Astrocyte (in vitro differentiated cells and primary cell): ENCODE data around the gene KCTD18. TPM values are rescaled to one million over a fixed set of nuclear protein-coding genes. Genes with fewer than 3 reads are reported as not detected.
A peak's percentile ranks its signal among the peaks of the same experiment; 100 is the strongest.

Experiments used
- DNase-seq: peaks from one replicate; pipeline ENCODE4 v3.0.0-alpha.2; 2010; ENCODE audit warnings: low read depth
- FAIRE-seq: peaks from 2 replicates; lab custom pipeline; 2011; peaks lifted over from hg19 to GRCh38; lab: Jason Lieb, UNC
- H2AFZ ChIP-seq: 2 replicates; pipeline ENCODE4 v1.6.0; 2012; ENCODE audit warnings: low read depth, low read length, inconsistent platforms
- H3K27ac ChIP-seq: 2 replicates; pipeline ENCODE4 v1.5.1; 2011; ENCODE audit warnings: low read depth, low read length, inconsistent platforms
- H3K27me3 ChIP-seq: 2 replicates; pipeline ENCODE4 v1.6.0; 2011; ENCODE audit warnings: low read length, inconsistent platforms; ENCODE audit not compliant: insufficient read depth
- H3K36me3 ChIP-seq: 2 replicates; pipeline ENCODE4 v1.5.1; 2011; ENCODE audit warnings: low read length, inconsistent platforms; ENCODE audit not compliant: insufficient read depth
- H3K4me1 ChIP-seq: 2 replicates; pipeline ENCODE4 v1.5.1; 2011; ENCODE audit warnings: low read length, inconsistent platforms; ENCODE audit not compliant: insufficient read depth
- H3K4me2 ChIP-seq: 2 replicates; pipeline ENCODE4 v1.6.0; 2012; ENCODE audit warnings: low read length, inconsistent platforms
- H3K4me3 ChIP-seq: 2 replicates; pipeline ENCODE4 v1.5.1; 2011; ENCODE audit warnings: low read depth, mild to moderate bottlenecking, low read length, inconsistent platforms; ENCODE audit not compliant: insufficient read depth
- H3K79me2 ChIP-seq: 2 replicates; pipeline ENCODE4 v1.6.0; 2012; ENCODE audit warnings: mild to moderate bottlenecking, low read length, inconsistent platforms; ENCODE audit not compliant: insufficient read depth
- H3K9ac ChIP-seq: 2 replicates; pipeline ENCODE4 v1.6.0; 2012; ENCODE audit warnings: mild to moderate bottlenecking, low read length, inconsistent platforms
- H3K9me3 ChIP-seq: 2 replicates; pipeline ENCODE4 v1.5.1; 2012; ENCODE audit warnings: low read depth, mild to moderate bottlenecking, low read length, inconsistent platforms; ENCODE audit not compliant: insufficient read depth
- H4K20me1 ChIP-seq: 2 replicates; pipeline ENCODE4 v1.6.0; 2012; ENCODE audit warnings: low read length, inconsistent platforms; ENCODE audit not compliant: insufficient read depth
- H3K27ac Mint-ChIP-seq: one replicate; pipeline ENCODE4 v1.8.0; 2021; ENCODE audit warnings: mild to moderate bottlenecking, mixed read lengths; ENCODE audit not compliant: unreplicated experiment
- H3K27me3 Mint-ChIP-seq: one replicate; pipeline ENCODE4 v1.8.0; 2021; ENCODE audit warnings: low read depth, mixed read lengths; ENCODE audit not compliant: unreplicated experiment
- H3K36me3 Mint-ChIP-seq: one replicate; pipeline ENCODE4 v1.8.0; 2021; ENCODE audit warnings: low read depth, mixed read lengths; ENCODE audit not compliant: unreplicated experiment
- H3K4me1 Mint-ChIP-seq: one replicate; pipeline ENCODE4 v1.8.0; 2021; ENCODE audit warnings: low read depth, mixed read lengths; ENCODE audit not compliant: unreplicated experiment
- H3K4me3 Mint-ChIP-seq: one replicate; pipeline ENCODE4 v1.8.0; 2021; ENCODE audit warnings: mild to moderate bottlenecking, moderate library complexity, mixed read lengths; ENCODE audit not compliant: unreplicated experiment
- H3K9me3 Mint-ChIP-seq: one replicate; pipeline ENCODE4 v1.8.0; 2021; ENCODE audit warnings: mild to moderate bottlenecking, mixed read lengths; ENCODE audit not compliant: unreplicated experiment
- CTCF ChIP-seq: IDR thresholded peaks from 2 replicates; pipeline ENCODE4 v1.5.1; 2011; ENCODE audit warnings: low read depth, mild to moderate bottlenecking, inconsistent platforms, low read length, moderate library complexity; ENCODE audit not compliant: insufficient read depth
- EZH2 ChIP-seq: IDR thresholded peaks from 2 replicates; pipeline ENCODE4 v1.6.1; 2012; ENCODE audit warnings: mild to moderate bottlenecking, low read length, inconsistent platforms; ENCODE audit not compliant: insufficient read depth
- total RNA-seq: library from RNA; stranded (reverse); gene quantifications from 2 replicates; pipeline ENCODE4 v1.2.1, GENCODE V29; 2021

The KCTD18 gene
- total RNA-seq, 1 donor from 2014 or later = 8.2 TPM

GRCh38 chr2:200538139-200538538, 28.3 kb upstream of the KCTD18 start:
- FAIRE-seq (no peak), DNase-seq (no peak)
- no peak overlapping the region for H3K4me3 Mint-ChIP-seq
- H3K9me3 Mint-ChIP-seq = peaks cover 3% of the 10 kb centered on the region
- Histone ChIP-seq H2AFZ (no peak overlapping the region), H3K9ac (no peak overlapping the region), H3K79me2 (peaks cover 8% of the 10 kb centered on the region), H3K27ac (no peak overlapping the region), H3K4me1 (no peaks in the 10 kb centered on the region), H3K4me2 (no peak overlapping the region), H3K27me3 (no peaks in the 10 kb centered on the region), H3K9me3 (no peaks in the 10 kb centered on the region), H3K4me3 (no peak overlapping the region), H4K20me1 (no peaks in the 10 kb centered on the region), H3K36me3 (peaks cover 14% of the 10 kb centered on the region)
- no peak for TF ChIP-seq EZH2
- no peak for TF ChIP-seq CTCF
- H3K27me3 Mint-ChIP-seq = no peaks in the 10 kb centered on the region
- no peak overlapping the region for H3K27ac Mint-ChIP-seq
- peaks cover 10% of the 10 kb centered on the region for H3K36me3 Mint-ChIP-seq
- peaks cover 5% of the 10 kb centered on the region for H3K4me1 Mint-ChIP-seq

GRCh38 chr2:200534572-200534971, 24.7 kb upstream of the KCTD18 start:
- H3K4me1 ChIP-seq = no peaks in the 10 kb centered on the region
- TF ChIP-seq EZH2 = no peak
- no peak for TF ChIP-seq CTCF
- no peaks in the 10 kb centered on the region for H3K27me3 ChIP-seq
- Mint-ChIP-seq H3K4me3 (peak overlapping the region; percentile 57), H3K27ac (no peak overlapping the region), H3K36me3 (no peaks in the 10 kb centered on the region), H3K4me1 (peaks cover 5% of the 10 kb centered on the region), H3K27me3 (no peaks in the 10 kb centered on the region), H3K9me3 (no peaks in the 10 kb centered on the region)
- H3K9ac ChIP-seq = no peak overlapping the region
- H2AFZ ChIP-seq = no peak overlapping the region
- peaks cover 43% of the 10 kb centered on the region for H3K79me2 ChIP-seq
- no peak overlapping the region for H3K4me2 ChIP-seq
- no peaks in the 10 kb centered on the region for H3K9me3 ChIP-seq
- no peak for FAIRE-seq
- no peak overlapping the region for H3K4me3 ChIP-seq
- no peak overlapping the region for H3K27ac ChIP-seq
- no peak for DNase-seq
- no peaks in the 10 kb centered on the region for H4K20me1 ChIP-seq
- peaks cover 11% of the 10 kb centered on the region for H3K36me3 ChIP-seq

- Histone ChIP-seq H3K9me3 (no peaks in the 10 kb centered on the region), H3K4me3 (no peak overlapping the region), H3K9ac (no peak overlapping the region), H4K20me1 (no peaks in the 10 kb centered on the region), H3K79me2 (peaks cover 51% of the 10 kb centered on the region), H3K36me3 (peaks cover 11% of the 10 kb centered on the region), H2AFZ (no peak overlapping the region), H3K4me1 (no peaks in the 10 kb centered on the region), H3K4me2 (no peak overlapping the region), H3K27me3 (no peaks in the 10 kb centered on the region), H3K27ac (no peak overlapping the region)
- no peak for FAIRE-seq
- no peak for DNase-seq
- no peaks in the 10 kb centered on the region for H3K27me3 Mint-ChIP-seq
- H3K27ac Mint-ChIP-seq = no peak overlapping the region
- no peaks in the 10 kb centered on the region for H3K9me3 Mint-ChIP-seq
- H3K36me3 Mint-ChIP-seq = no peaks in the 10 kb centered on the region
- H3K4me3 Mint-ChIP-seq = no peak overlapping the region
- peaks cover 5% of the 10 kb centered on the region for H3K4me1 Mint-ChIP-seq
- no peak for TF ChIP-seq CTCF
- no peak for TF ChIP-seq EZH2
Observed at GRCh38 chr2:200533754-200534153, 23.9 kb upstream of the KCTD18 start.
